CD4-positive, alpha-beta memory T cell (primary cell): Measurements from ENCODE around the gene KRTAP10-2. TPM values are rescaled to one million over a fixed set of nuclear protein-coding genes. Genes with fewer than 3 reads are reported as not detected.
A peak's percentile ranks its signal among the peaks of the same experiment; 100 is the strongest.

Experiments
- CTCF ChIA-PET: fragments of 350-600 bp; sonication (Branson Sonifier 250); formaldehyde crosslinking; loops from one replicate; lab custom pipeline; 2021; ENCODE audit warnings: inconsistent platforms; ENCODE audit not compliant: partially characterized antibody; lab: Charles Lee
- POLR2A ChIA-PET: fragments of 350-600 bp; sonication (Branson Sonifier 250); formaldehyde crosslinking; loops from one replicate; lab custom pipeline; 2021; ENCODE audit not compliant: partially characterized antibody; lab: Charles Lee
- DNase-seq, 5 donors: peaks; one replicate each; pipeline versions ENCODE4 v3.0.0 to v3.0.0-alpha.2; 2020 to 2022; ENCODE audit warnings: mixed read lengths in 1 of 5
- H3K27ac ChIP-seq: one replicate; pipeline ENCODE4 v1.7.0; 2013; ENCODE audit warnings: low read depth, low read length
- H3K27me3 ChIP-seq: 2 replicates; pipeline ENCODE4 v1.7.0; 2013; ENCODE audit warnings: mild to moderate bottlenecking, low read length, moderate library complexity; ENCODE audit not compliant: insufficient read depth
- H3K36me3 ChIP-seq: 2 replicates; pipeline ENCODE4 v1.7.0; 2013; ENCODE audit warnings: mild to moderate bottlenecking, low read length, moderate library complexity; ENCODE audit not compliant: insufficient read depth
- H3K4me1 ChIP-seq: 2 replicates; pipeline ENCODE4 v1.7.0; 2013; ENCODE audit warnings: mild to moderate bottlenecking, low read length, moderate library complexity; ENCODE audit not compliant: insufficient read depth
- H3K4me3 ChIP-seq, 2 donors: one replicate each; pipeline ENCODE4 v1.7.0; 2013; ENCODE audit warnings: low read length in 2 of 2, mild to moderate bottlenecking in 1 of 2
- H3K9me3 ChIP-seq, 2 donors: one replicate each; pipeline ENCODE4 v1.7.0; 2013; ENCODE audit warnings: low read length in 2 of 2, control low read depth in 1 of 2; ENCODE audit not compliant: control insufficient read depth in 1 of 2
- H3K27ac Mint-ChIP-seq, 7 donors: one replicate each; pipeline ENCODE4 v1.8.0; 2020 to 2021; ENCODE audit warnings: mixed read lengths in 7 of 7, mild to moderate bottlenecking in 6 of 7, inconsistent platforms in 3 of 7, moderate library complexity in 3 of 7
- H3K27me3 Mint-ChIP-seq, 2 donors: one replicate each; pipeline ENCODE4 v1.8.0; 2020 to 2021; ENCODE audit warnings: mixed read lengths in 2 of 2
- H3K36me3 Mint-ChIP-seq, 2 donors: one replicate each; pipeline ENCODE4 v1.8.0; 2020 to 2021; ENCODE audit warnings: mixed read lengths in 2 of 2, inconsistent platforms in 1 of 2, mild to moderate bottlenecking in 1 of 2
- H3K4me1 Mint-ChIP-seq, 4 donors: one replicate each; pipeline ENCODE4 v1.8.0; 2020 to 2021; ENCODE audit warnings: mixed read lengths in 4 of 4, mild to moderate bottlenecking in 1 of 4
- H3K4me3 Mint-ChIP-seq, 8 donors: one replicate each; pipeline ENCODE4 v1.8.0; 2020 to 2021; ENCODE audit warnings: mixed read lengths in 8 of 8, mild to moderate bottlenecking in 7 of 8, moderate library complexity in 6 of 8, inconsistent platforms in 3 of 8
- H3K9me3 Mint-ChIP-seq, 8 donors: one replicate each; pipeline ENCODE4 v1.8.0; 2020 to 2021; ENCODE audit warnings: mixed read lengths in 8 of 8, mild to moderate bottlenecking in 5 of 8, inconsistent platforms in 3 of 8, moderate library complexity in 1 of 8
- intact Hi-C: fragments of 100-400 bp; cut with micrococcal nuclease; formaldehyde crosslinking; loops from one replicate; pipeline ENCODE4 v1.15.1; 2023
- polyA plus RNA-seq, 2 donors: library from polyadenylated mRNA; unstranded; fragments of 300-500 nt; fragmentation: Illumina TruSeq; gene quantifications; one replicate each; pipeline ENCODE4 v1.2.3, GENCODE V29; 2021
- total RNA-seq, 2 experiments: library from RNA; stranded (reverse); gene quantifications; one replicate each; pipeline ENCODE4 v1.2.3, GENCODE V29; 2021

KRTAP10-2 gene
- total and polyA plus RNA-seq, 4 experiments from 2014 or later = not detected

DNA sequence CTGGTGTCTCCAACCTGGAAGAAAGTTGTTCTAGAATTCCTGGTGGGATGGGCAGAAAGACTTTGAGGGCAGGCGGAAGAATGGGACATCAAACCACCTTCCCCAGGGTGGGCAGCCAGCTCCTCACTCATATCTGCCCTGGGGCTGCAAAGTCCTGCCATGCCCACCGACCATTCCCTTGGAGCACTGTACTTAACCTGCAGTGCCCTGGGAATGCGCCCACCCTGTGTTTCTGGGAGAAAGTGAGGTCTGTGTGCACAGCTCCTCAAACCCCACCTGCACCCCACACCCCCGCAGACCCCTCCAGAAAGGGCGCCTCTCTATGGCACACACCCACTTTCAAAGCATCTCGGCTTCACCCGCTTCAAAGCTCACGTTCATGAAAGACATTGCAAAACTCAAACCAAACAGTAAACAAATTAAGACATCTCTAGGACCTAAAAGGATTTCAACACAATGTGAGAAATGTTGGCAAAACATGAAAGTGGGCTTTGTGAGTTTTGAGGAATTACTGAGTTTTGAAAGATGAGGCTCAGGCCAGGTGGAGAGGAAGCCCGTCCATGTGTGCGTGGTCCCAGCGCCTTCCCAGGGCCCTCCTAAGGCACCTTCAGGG, 36.5 kb downstream of the KRTAP10-2 start:
- ChIA-PET CTCF (interaction anchor here (2.2 to 11.0 kb wide), 2 partner anchors 226 to 279 kb away, joined by 10 to 269 read pairs; no protein-coding TSS in a partner anchor), POLR2A (no interaction called here)
- Histone ChIP-seq H3K36me3 (no peaks in the 10 kb centered on the region), H3K4me1 (peaks cover 10% of the 10 kb centered on the region), H3K27ac (no peak overlapping the region), H3K27me3 (no peaks in the 10 kb centered on the region), H3K9me3 (no peaks in the 10 kb centered on the region), H3K4me3 (no peak overlapping the region)
- H3K4me1 Mint-ChIP-seq = peaks cover 0 to 4% (median 0%) of the 10 kb centered on the region in 4 donors
- peak overlapping the region in 2 of 7 donors; percentile 15 to 57 for H3K27ac Mint-ChIP-seq
- H3K4me3 Mint-ChIP-seq = no peak overlapping the region
- no peaks in the 10 kb centered on the region for H3K27me3 Mint-ChIP-seq
- no peaks in the 10 kb centered on the region for H3K9me3 Mint-ChIP-seq
- DNase-seq = no peak
- intact Hi-C loops = no loop called here
- no peaks in the 10 kb centered on the region for H3K36me3 Mint-ChIP-seq

DNA sequence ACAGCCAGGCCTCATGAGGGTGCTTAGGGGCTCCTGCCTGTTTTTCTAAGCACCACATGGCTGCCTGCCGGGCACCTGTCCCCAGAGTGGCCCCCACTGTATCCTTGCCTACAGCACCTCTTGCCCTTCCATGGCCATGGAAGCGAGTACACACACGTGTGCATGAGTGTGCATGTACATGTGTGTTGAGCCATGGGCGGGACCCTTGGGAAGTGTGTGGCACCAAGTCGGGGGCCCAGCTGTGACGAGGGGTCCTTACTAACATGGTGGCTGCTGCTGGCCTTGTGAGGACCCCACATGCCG, 37.1 kb downstream of the KRTAP10-2 start:
- Histone ChIP-seq H3K36me3 (no peaks in the 10 kb centered on the region), H3K4me1 (peaks cover 10% of the 10 kb centered on the region), H3K9me3 (no peaks in the 10 kb centered on the region), H3K4me3 (no peak overlapping the region), H3K27ac (no peak overlapping the region), H3K27me3 (no peaks in the 10 kb centered on the region)
- H3K4me1 Mint-ChIP-seq = peaks cover 0 to 4% (median 0%) of the 10 kb centered on the region in 4 donors
- POLR2A ChIA-PET = no interaction called here
- H3K36me3 Mint-ChIP-seq = no peaks in the 10 kb centered on the region
- CTCF ChIA-PET = interaction anchor here (2.2 to 11.0 kb wide), 2 partner anchors 227 to 280 kb away, joined by 10 to 269 read pairs; no protein-coding TSS in a partner anchor
- H3K4me3 Mint-ChIP-seq = no peak overlapping the region
- no peak for DNase-seq
- no peaks in the 10 kb centered on the region for H3K9me3 Mint-ChIP-seq
- no peaks in the 10 kb centered on the region for H3K27me3 Mint-ChIP-seq
- no peak overlapping the region for H3K27ac Mint-ChIP-seq
- intact Hi-C loops = no loop called here

DNA sequence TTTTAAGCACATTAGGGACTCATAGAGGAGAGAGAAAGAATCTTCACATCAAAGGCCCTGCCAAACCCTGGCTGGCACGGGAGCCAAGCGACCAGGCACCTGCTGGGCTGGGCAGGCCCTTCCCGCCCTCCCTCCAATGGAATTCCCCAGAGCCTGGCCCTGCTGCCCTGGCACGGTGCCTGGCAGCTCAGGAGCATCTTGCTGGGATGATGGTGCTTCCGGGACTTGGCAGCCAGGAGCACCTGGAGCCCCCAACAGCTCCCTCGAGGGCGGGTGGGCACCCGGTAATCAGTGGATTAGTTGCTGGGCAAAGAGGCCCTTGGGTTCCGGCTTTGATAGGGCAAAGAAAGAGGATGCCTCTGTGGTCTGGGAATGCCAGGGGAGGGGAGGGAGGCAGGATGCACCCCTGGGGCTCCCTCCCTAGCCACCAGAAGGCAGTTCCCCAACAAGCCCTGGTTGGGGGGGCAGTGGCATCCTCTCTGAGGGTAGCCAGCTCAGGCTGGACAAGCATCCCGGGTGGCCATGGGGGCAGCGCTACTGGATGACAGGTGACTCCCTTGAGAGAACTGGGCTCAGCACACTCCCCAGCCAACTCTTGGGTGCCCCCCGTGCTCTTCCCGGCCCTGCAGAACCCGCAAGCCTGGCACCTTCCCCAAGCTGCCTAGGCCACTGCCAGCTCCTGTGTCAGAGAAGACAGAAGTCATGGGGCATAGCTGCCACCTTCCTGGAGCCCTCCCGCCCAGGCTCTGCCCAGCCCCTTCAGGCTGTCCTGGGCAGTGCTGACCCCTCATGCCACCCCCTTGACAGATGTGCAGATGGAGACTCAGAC, 37.7 kb downstream of the KRTAP10-2 start:
- POLR2A ChIA-PET = no interaction called here
- H3K27me3 ChIP-seq = no peaks in the 10 kb centered on the region
- no peaks in the 10 kb centered on the region for H3K36me3 Mint-ChIP-seq
- no peak overlapping the region for H3K27ac Mint-ChIP-seq
- H3K9me3 ChIP-seq = no peaks in the 10 kb centered on the region
- H3K4me1 Mint-ChIP-seq = peaks cover 0 to 4% (median 0%) of the 10 kb centered on the region in 4 donors
- H3K9me3 Mint-ChIP-seq = no peaks in the 10 kb centered on the region
- DNase-seq = no peak
- H3K4me3 Mint-ChIP-seq = no peak overlapping the region
- H3K27me3 Mint-ChIP-seq = no peaks in the 10 kb centered on the region
- no peak overlapping the region for H3K27ac ChIP-seq
- no peak overlapping the region for H3K4me3 ChIP-seq
- H3K36me3 ChIP-seq = no peaks in the 10 kb centered on the region
- CTCF ChIA-PET = interaction anchor here (2.2 to 11.0 kb wide), 2 partner anchors 228 to 280 kb away, joined by 10 to 269 read pairs; no protein-coding TSS in a partner anchor
- intact Hi-C loops = no loop called here
- peaks cover 10% of the 10 kb centered on the region for H3K4me1 ChIP-seq

DNA sequence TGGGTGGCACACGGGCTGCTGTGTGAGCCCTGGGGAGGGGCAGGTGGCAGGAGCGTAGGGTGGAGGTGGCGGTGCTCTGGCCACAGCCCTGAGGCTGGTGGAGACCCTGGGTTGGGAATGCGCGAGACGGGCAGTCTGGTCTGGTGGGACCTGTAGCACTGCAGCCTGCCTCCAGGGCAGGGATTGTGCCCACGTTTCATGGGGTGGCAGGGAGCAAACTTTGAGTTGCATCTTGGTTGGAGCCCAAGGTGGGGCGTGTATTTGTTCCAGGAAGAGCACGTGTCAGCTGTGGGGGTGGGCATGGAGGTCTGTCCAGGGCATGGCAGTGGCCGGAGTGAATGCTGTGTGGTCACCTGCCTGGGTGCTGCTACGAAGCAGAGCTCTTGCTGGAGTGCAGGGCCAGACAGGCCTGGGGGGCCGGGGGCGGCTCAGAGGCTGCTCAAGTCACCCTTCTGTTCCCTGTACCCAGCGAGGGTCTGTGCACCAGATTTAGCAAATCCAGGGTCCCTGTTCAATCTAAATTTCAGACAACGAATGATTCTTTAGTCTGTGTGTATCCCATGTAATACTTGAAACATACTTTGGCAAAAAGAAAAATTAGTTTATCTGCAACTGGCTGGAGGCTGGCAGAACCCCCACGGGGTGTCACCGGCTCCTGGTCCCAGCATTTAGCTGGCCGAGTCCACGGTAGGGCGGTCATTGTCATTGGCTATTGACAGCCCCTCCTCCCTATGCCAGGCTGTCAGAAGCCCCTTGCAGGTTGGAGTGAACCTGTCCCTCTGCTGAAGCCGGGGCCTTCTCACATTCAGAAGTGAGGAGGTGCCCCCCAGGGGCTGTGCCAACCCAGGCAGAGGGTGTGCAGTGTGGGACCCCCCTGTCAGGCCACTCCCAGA, 38.6 kb downstream of the KRTAP10-2 start:
- H3K4me1 ChIP-seq = peaks cover 10% of the 10 kb centered on the region
- Mint-ChIP-seq H3K4me1 (peaks cover 0 to 2% (median 0%) of the 10 kb centered on the region in 4 donors), H3K4me3 (no peak overlapping the region), H3K27me3 (no peaks in the 10 kb centered on the region), H3K9me3 (no peaks in the 10 kb centered on the region), H3K27ac (peak overlapping the region in 1 of 7 donors; percentile 18), H3K36me3 (no peaks in the 10 kb centered on the region)
- no peaks in the 10 kb centered on the region for H3K36me3 ChIP-seq
- intact Hi-C loops = no loop called here
- ChIA-PET CTCF (interaction anchor here (0.8 to 11.0 kb wide), 3 partner anchors 198 to 280 kb away, joined by 3 to 269 read pairs (median 3); partner anchors contain the start of gene TSPEAR), POLR2A (no interaction called here)
- H3K27me3 ChIP-seq = no peaks in the 10 kb centered on the region
- H3K4me3 ChIP-seq = no peak overlapping the region
- no peak overlapping the region for H3K27ac ChIP-seq
- no peaks in the 10 kb centered on the region for H3K9me3 ChIP-seq
- DNase-seq = no peak

GRCh38 chr21:44511938-44512275, 39.4 kb downstream of the KRTAP10-2 start:
- POLR2A ChIA-PET = interaction anchor here (2.5 kb wide), 1 partner anchor 282 kb away, joined by 14 read pairs; no protein-coding TSS in a partner anchor
- Mint-ChIP-seq H3K4me1 (peaks cover 0 to 1% (median 0%) of the 10 kb centered on the region in 4 donors), H3K27ac (no peak overlapping the region), H3K4me3 (no peak overlapping the region), H3K9me3 (no peaks in the 10 kb centered on the region), H3K27me3 (no peaks in the 10 kb centered on the region), H3K36me3 (no peaks in the 10 kb centered on the region)
- no peak for DNase-seq
- no peaks in the 10 kb centered on the region for H3K27me3 ChIP-seq
- H3K36me3 ChIP-seq = no peaks in the 10 kb centered on the region
- intact Hi-C loops = loop anchor here (2.0 kb wide), 1 partner anchor 421 kb away; no protein-coding TSS in a partner anchor
- no peak overlapping the region for H3K4me3 ChIP-seq
- H3K27ac ChIP-seq = no peak overlapping the region
- CTCF ChIA-PET = interaction anchor here (1.7 to 11.0 kb wide), 4 partner anchors 135 to 382 kb away, joined by 4 to 269 read pairs (median 41); no protein-coding TSS in a partner anchor
- no peaks in the 10 kb centered on the region for H3K9me3 ChIP-seq
- peaks cover 10% of the 10 kb centered on the region for H3K4me1 ChIP-seq

DNA sequence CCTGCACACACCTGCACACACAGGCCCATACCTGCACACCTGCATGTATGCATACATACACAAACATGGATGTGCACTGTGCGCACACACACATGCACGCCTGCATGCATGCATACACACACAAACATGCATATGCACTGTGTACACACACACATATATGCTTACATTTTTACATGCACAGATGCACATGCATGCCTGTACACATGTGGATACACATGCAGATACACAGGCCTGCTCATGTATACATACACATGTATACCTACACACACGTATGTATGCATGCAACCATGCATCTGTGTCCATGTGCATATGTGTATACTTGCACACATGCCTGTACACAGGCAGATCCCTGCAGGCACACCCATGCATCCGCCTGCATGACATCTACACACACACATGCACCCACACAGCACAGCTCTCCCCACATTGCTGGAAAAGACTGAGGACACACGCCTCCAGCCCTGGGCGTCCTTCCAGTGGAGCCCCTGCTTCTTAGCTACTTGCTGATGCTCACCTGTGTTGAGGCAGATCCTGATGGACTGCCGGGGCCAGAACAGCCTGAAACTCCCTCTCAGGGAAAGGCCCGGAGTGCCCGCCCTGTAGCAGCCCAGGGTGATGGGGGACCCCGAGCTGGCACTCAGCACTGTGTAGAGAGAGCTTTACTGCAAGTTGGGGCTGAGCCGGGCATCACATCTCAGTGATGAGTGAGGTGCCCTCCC, 39.9 kb downstream of the KRTAP10-2 start:
- no peaks in the 10 kb centered on the region for H3K9me3 Mint-ChIP-seq
- ChIA-PET CTCF (interaction anchor here (0.6 to 11.0 kb wide), 52 partner anchors 9 to 383 kb away, joined by 3 to 269 read pairs (median 4); partner anchors contain the start of genes KRTAP10-12, KRTAP12-3, SUMO3 and UBE2G2), POLR2A (interaction anchor here (1.0 to 2.5 kb wide), 6 partner anchors 36 to 290 kb away, joined by 3 to 20 read pairs (median 4); partner anchors contain the start of genes KRTAP12-4 and UBE2G2)
- intact Hi-C loops = loop anchor here (2.0 kb wide), 1 partner anchor 421 kb away; no protein-coding TSS in a partner anchor
- Histone ChIP-seq H3K9me3 (no peaks in the 10 kb centered on the region), H3K4me1 (peaks cover 10% of the 10 kb centered on the region), H3K27ac (no peak overlapping the region), H3K4me3 (no peak overlapping the region), H3K27me3 (no peaks in the 10 kb centered on the region), H3K36me3 (no peaks in the 10 kb centered on the region)
- H3K27ac Mint-ChIP-seq = no peak overlapping the region
- peak in 1 of 5 donors; percentile 9 for DNase-seq
- no peaks in the 10 kb centered on the region for H3K27me3 Mint-ChIP-seq
- H3K4me3 Mint-ChIP-seq = peak overlapping the region in 6 of 8 donors; percentile 36 to 67 (median 50)
- peaks cover 0 to 1% (median 0%) of the 10 kb centered on the region in 4 donors for H3K4me1 Mint-ChIP-seq
- no peaks in the 10 kb centered on the region for H3K36me3 Mint-ChIP-seq
